WTC11 (cell line): ENCODE results near the gene C19orf47. TPM values are rescaled to one million over a fixed set of nuclear protein-coding genes. Genes with fewer than 3 reads are reported as not detected.

Experiments used
- ATAC-seq: fragments of 200-7000 bp; cut with Tn5 transposase; 2 replicates; pipeline ENCODE4 v1.10.0; 2021; ENCODE audit warnings: mild to moderate bottlenecking, moderate library complexity
- CTCF ChIA-PET: fragments of 300-600 bp; sonication (Branson Sonifier 250); formaldehyde crosslinking; loops from one replicate; lab custom pipeline; 2021; ENCODE audit warnings: antibody characterized with exemption; lab: Charles Lee
- POLR2A ChIA-PET: fragments of 350-600 bp; sonication (Branson Sonifier 250); formaldehyde crosslinking; loops from one replicate; lab custom pipeline; 2021; ENCODE audit warnings: antibody characterized with exemption; lab: Charles Lee
- DNase-seq: peaks from one replicate; pipeline ENCODE4 v3.0.0; 2021; ENCODE audit warnings: low spot score
- H3K27ac Mint-ChIP-seq: 2 replicates; pipeline ENCODE4 v1.8.0; 2021; ENCODE audit warnings: mixed read lengths
- H3K27me3 Mint-ChIP-seq: 2 replicates; pipeline ENCODE4 v1.8.0; 2021; ENCODE audit warnings: low read depth, mild to moderate bottlenecking, moderate library complexity, mixed read lengths
- H3K36me3 Mint-ChIP-seq: 2 replicates; pipeline ENCODE4 v1.8.0; 2021; ENCODE audit warnings: mixed read lengths
- H3K4me1 Mint-ChIP-seq: 2 replicates; pipeline ENCODE4 v1.8.0; 2022; ENCODE audit warnings: mixed read lengths
- H3K4me3 Mint-ChIP-seq: 2 replicates; pipeline ENCODE4 v1.8.0; 2021; ENCODE audit warnings: mild to moderate bottlenecking, moderate library complexity, mixed read lengths
- H3K9me3 Mint-ChIP-seq: 2 replicates; pipeline ENCODE4 v1.8.0; 2021; ENCODE audit warnings: mixed read lengths
- CREB1 ChIP-seq: sonication (generic); formaldehyde crosslinking; IDR thresholded peaks from 2 replicates; pipeline ENCODE4 v1.8.0; 2023; ENCODE audit warnings: mild to moderate bottlenecking, missing genetic modification reagents
- ELF4 ChIP-seq: sonication (generic); formaldehyde crosslinking; IDR thresholded peaks from 2 replicates; pipeline ENCODE4 v1.8.1; 2022; ENCODE audit warnings: low read depth, mild to moderate bottlenecking, moderate library complexity, missing genetic modification reagents
- FOXK1 ChIP-seq: sonication (generic); formaldehyde crosslinking; IDR thresholded peaks from 2 replicates; pipeline ENCODE4 v1.8.0; 2022; ENCODE audit warnings: mild to moderate bottlenecking, moderate library complexity, missing genetic modification reagents
- GTF2I ChIP-seq: fragments of 250-450 bp; sonication (Bioruptor Pico); conservative IDR thresholded peaks from 2 replicates; pipeline ENCODE4 v1.4.0; 2021; ENCODE audit warnings: mild to moderate bottlenecking
- HMGA2 ChIP-seq: fragments of 250-450 bp; sonication (Bioruptor Pico); IDR thresholded peaks from 2 replicates; pipeline ENCODE4 v1.4.0; 2021; ENCODE audit warnings: mild to moderate bottlenecking, moderate library complexity
- JUN ChIP-seq: sonication (generic); formaldehyde crosslinking; IDR thresholded peaks from 2 replicates; pipeline ENCODE4 v1.8.0; 2023; ENCODE audit warnings: mild to moderate bottlenecking, missing genetic modification reagents
- NR2C2 ChIP-seq: sonication (generic); formaldehyde crosslinking; IDR thresholded peaks from 2 replicates; pipeline ENCODE4 v1.8.0; 2022; ENCODE audit warnings: mild to moderate bottlenecking, missing genetic modification reagents
- SOX15 ChIP-seq: fragments of 250-450 bp; sonication (Bioruptor Pico); IDR thresholded peaks from 2 replicates; pipeline ENCODE4 v1.9.0; 2021; ENCODE audit warnings: mild to moderate bottlenecking
- ZNF121 ChIP-seq: sonication (generic); formaldehyde crosslinking; IDR thresholded peaks from 2 replicates; pipeline ENCODE4 v1.8.0; 2023; ENCODE audit warnings: missing genetic modification reagents
- ZNF232 ChIP-seq: sonication (generic); formaldehyde crosslinking; IDR thresholded peaks from 2 replicates; pipeline ENCODE4 v1.8.0; 2022; ENCODE audit warnings: mild to moderate bottlenecking, missing genetic modification reagents
- total RNA-seq: library from RNA; stranded (reverse); gene quantifications from 3 replicates; pipeline ENCODE4 v1.2.3, GENCODE V29; 2021
- TF ChIP-seq, protein P1 (sequence below): sonication (generic); formaldehyde crosslinking; IDR thresholded peaks from 2 replicates; pipeline ENCODE4 v1.8.1; 2022; ENCODE audit warnings: mild to moderate bottlenecking, missing genetic modification reagents, moderate library complexity, borderline replicate concordance
- TF ChIP-seq, protein P2 (sequence below): fragments of 250-450 bp; sonication (Bioruptor Pico); IDR thresholded peaks from 2 replicates; pipeline ENCODE4 v1.8.0; 2021; ENCODE audit warnings: mild to moderate bottlenecking
- TF ChIP-seq, protein P3 (sequence below): sonication (generic); formaldehyde crosslinking; IDR thresholded peaks from 2 replicates; pipeline ENCODE4 v1.8.0; 2022; ENCODE audit warnings: missing genetic modification reagents
- TF ChIP-seq, protein P4 (sequence below): sonication (generic); formaldehyde crosslinking; IDR thresholded peaks from 2 replicates; pipeline ENCODE4 v1.8.1; 2023; ENCODE audit warnings: mild to moderate bottlenecking, missing genetic modification reagents
- TF ChIP-seq, protein P5 (sequence below): sonication (generic); formaldehyde crosslinking; IDR thresholded peaks from 2 replicates; pipeline ENCODE4 v1.8.0; 2022; ENCODE audit warnings: mild to moderate bottlenecking, missing genetic modification reagents
- TF ChIP-seq, protein P6 (sequence below): sonication (generic); formaldehyde crosslinking; IDR thresholded peaks from 2 replicates; pipeline ENCODE4 v1.8.1; 2023; ENCODE audit warnings: mild to moderate bottlenecking, missing genetic modification reagents
- TF ChIP-seq, protein P7 (sequence below): sonication (generic); formaldehyde crosslinking; IDR thresholded peaks from 2 replicates; pipeline ENCODE4 v1.8.0; 2023; ENCODE audit warnings: mild to moderate bottlenecking, missing genetic modification reagents
- TF ChIP-seq, protein P8 (sequence below): sonication (generic); formaldehyde crosslinking; conservative IDR thresholded peaks from 2 replicates; pipeline ENCODE4 v1.8.1; 2022; ENCODE audit warnings: mild to moderate bottlenecking, missing genetic modification reagents
- TF ChIP-seq, protein P9 (sequence below): fragments of 250-450 bp; sonication (Bioruptor Pico); conservative IDR thresholded peaks from 2 replicates; pipeline ENCODE4 v1.9.0; 2021; ENCODE audit warnings: mild to moderate bottlenecking
- TF ChIP-seq, protein P10 (sequence below): sonication (generic); formaldehyde crosslinking; IDR thresholded peaks from 2 replicates; pipeline ENCODE4 v1.8.1; 2023; ENCODE audit warnings: mild to moderate bottlenecking, missing genetic modification reagents, moderate library complexity

Gene C19orf47
- total RNA-seq, 1 experiment from 2014 or later = 15.6 TPM

DNA sequence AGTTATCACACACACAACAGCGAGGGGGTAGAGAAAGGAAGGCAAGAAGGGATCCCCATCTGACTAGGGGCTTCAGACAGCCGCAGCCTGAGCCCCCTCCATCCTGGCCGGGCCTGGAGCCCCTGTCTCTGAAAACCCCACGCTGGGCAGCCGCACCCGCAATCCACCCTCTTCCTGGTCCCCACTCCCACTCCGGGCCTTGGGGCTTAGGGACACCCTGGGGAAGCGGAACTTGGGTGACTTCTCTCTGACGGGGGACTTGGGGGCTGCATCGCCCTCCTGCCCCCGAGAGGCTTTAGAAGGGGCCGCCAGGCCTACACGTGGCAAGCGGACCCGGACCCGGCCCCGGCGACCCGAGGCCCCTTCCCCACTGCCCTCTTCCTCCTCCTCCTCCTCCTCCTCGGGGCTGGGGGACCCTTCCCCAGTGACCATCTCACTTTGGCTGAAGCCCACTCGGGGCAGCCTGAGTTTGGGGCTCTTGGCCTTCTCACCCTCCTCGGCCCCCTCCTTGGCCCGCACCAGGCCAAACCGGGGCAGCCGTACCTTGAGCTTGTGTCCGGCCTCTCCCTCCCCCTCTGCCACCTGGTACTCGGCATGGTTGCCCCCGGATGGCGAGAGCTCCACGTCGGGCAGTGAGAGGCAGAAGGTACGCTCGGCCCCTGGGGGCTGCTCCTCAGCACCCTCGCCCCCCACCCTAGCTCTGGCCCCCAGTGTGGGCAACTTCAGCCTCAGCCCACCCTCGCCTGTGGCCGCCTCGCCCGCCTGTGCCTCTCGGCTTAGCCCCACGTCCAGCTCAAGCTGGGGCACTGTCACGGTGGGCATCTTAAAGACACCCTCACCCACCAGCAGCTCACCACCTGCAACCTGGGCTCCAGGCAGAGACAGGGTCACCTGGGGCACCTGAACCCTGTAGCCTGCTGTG, 46.0 kb upstream of the C19orf47 start:
- no peak for ATAC-seq
- H3K27me3 Mint-ChIP-seq = peaks cover 22% of the 10 kb centered on the region
- POLR2A ChIA-PET = interaction anchor here (0.6 kb wide), 1 partner anchor 40 kb away, joined by 4 read pairs; no protein-coding TSS in a partner anchor
- H3K4me3 Mint-ChIP-seq = no peak overlapping the region
- no peak for DNase-seq
- TF ChIP-seq, protein P1, sequence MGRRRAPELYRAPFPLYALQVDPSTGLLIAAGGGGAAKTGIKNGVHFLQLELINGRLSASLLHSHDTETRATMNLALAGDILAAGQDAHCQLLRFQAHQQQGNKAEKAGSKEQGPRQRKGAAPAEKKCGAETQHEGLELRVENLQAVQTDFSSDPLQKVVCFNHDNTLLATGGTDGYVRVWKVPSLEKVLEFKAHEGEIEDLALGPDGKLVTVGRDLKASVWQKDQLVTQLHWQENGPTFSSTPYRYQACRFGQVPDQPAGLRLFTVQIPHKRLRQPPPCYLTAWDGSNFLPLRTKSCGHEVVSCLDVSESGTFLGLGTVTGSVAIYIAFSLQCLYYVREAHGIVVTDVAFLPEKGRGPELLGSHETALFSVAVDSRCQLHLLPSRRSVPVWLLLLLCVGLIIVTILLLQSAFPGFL (CRISPR knock-in tag) = no peak
- TF ChIP-seq, protein P2, sequence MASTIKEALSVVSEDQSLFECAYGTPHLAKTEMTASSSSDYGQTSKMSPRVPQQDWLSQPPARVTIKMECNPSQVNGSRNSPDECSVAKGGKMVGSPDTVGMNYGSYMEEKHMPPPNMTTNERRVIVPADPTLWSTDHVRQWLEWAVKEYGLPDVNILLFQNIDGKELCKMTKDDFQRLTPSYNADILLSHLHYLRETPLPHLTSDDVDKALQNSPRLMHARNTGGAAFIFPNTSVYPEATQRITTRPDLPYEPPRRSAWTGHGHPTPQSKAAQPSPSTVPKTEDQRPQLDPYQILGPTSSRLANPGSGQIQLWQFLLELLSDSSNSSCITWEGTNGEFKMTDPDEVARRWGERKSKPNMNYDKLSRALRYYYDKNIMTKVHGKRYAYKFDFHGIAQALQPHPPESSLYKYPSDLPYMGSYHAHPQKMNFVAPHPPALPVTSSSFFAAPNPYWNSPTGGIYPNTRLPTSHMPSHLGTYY (CRISPR knock-in tag) = no peak
- TF ChIP-seq, protein P3, sequence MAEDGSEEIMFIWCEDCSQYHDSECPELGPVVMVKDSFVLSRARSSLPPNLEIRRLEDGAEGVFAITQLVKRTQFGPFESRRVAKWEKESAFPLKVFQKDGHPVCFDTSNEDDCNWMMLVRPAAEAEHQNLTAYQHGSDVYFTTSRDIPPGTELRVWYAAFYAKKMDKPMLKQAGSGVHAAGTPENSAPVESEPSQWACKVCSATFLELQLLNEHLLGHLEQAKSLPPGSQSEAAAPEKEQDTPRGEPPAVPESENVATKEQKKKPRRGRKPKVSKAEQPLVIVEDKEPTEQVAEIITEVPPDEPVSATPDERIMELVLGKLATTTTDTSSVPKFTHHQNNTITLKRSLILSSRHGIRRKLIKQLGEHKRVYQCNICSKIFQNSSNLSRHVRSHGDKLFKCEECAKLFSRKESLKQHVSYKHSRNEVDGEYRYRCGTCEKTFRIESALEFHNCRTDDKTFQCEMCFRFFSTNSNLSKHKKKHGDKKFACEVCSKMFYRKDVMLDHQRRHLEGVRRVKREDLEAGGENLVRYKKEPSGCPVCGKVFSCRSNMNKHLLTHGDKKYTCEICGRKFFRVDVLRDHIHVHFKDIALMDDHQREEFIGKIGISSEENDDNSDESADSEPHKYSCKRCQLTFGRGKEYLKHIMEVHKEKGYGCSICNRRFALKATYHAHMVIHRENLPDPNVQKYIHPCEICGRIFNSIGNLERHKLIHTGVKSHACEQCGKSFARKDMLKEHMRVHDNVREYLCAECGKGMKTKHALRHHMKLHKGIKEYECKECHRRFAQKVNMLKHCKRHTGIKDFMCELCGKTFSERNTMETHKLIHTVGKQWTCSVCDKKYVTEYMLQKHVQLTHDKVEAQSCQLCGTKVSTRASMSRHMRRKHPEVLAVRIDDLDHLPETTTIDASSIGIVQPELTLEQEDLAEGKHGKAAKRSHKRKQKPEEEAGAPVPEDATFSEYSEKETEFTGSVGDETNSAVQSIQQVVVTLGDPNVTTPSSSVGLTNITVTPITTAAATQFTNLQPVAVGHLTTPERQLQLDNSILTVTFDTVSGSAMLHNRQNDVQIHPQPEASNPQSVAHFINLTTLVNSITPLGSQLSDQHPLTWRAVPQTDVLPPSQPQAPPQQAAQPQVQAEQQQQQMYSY (CRISPR knock-in tag) = no peak
- TF ChIP-seq JUN (CRISPR knock-in tag) = no peak
- TF ChIP-seq, protein P4, sequence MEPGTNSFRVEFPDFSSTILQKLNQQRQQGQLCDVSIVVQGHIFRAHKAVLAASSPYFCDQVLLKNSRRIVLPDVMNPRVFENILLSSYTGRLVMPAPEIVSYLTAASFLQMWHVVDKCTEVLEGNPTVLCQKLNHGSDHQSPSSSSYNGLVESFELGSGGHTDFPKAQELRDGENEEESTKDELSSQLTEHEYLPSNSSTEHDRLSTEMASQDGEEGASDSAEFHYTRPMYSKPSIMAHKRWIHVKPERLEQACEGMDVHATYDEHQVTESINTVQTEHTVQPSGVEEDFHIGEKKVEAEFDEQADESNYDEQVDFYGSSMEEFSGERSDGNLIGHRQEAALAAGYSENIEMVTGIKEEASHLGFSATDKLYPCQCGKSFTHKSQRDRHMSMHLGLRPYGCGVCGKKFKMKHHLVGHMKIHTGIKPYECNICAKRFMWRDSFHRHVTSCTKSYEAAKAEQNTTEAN (CRISPR knock-in tag) = no peak
- no peak for TF ChIP-seq GTF2I (CRISPR knock-in tag)
- no peak for TF ChIP-seq HMGA2 (CRISPR knock-in tag)
- TF ChIP-seq, protein P5, sequence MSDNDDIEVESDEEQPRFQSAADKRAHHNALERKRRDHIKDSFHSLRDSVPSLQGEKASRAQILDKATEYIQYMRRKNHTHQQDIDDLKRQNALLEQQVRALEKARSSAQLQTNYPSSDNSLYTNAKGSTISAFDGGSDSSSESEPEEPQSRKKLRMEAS (CRISPR knock-in tag) = no peak
- TF ChIP-seq NR2C2 (CRISPR knock-in tag) = no peak
- TF ChIP-seq, protein P6, sequence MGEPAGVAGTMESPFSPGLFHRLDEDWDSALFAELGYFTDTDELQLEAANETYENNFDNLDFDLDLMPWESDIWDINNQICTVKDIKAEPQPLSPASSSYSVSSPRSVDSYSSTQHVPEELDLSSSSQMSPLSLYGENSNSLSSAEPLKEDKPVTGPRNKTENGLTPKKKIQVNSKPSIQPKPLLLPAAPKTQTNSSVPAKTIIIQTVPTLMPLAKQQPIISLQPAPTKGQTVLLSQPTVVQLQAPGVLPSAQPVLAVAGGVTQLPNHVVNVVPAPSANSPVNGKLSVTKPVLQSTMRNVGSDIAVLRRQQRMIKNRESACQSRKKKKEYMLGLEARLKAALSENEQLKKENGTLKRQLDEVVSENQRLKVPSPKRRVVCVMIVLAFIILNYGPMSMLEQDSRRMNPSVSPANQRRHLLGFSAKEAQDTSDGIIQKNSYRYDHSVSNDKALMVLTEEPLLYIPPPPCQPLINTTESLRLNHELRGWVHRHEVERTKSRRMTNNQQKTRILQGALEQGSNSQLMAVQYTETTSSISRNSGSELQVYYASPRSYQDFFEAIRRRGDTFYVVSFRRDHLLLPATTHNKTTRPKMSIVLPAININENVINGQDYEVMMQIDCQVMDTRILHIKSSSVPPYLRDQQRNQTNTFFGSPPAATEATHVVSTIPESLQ = no peak
- no peak for TF ChIP-seq ZNF232
- no peak for TF ChIP-seq ELF4 (CRISPR knock-in tag)
- TF ChIP-seq, protein P7, sequence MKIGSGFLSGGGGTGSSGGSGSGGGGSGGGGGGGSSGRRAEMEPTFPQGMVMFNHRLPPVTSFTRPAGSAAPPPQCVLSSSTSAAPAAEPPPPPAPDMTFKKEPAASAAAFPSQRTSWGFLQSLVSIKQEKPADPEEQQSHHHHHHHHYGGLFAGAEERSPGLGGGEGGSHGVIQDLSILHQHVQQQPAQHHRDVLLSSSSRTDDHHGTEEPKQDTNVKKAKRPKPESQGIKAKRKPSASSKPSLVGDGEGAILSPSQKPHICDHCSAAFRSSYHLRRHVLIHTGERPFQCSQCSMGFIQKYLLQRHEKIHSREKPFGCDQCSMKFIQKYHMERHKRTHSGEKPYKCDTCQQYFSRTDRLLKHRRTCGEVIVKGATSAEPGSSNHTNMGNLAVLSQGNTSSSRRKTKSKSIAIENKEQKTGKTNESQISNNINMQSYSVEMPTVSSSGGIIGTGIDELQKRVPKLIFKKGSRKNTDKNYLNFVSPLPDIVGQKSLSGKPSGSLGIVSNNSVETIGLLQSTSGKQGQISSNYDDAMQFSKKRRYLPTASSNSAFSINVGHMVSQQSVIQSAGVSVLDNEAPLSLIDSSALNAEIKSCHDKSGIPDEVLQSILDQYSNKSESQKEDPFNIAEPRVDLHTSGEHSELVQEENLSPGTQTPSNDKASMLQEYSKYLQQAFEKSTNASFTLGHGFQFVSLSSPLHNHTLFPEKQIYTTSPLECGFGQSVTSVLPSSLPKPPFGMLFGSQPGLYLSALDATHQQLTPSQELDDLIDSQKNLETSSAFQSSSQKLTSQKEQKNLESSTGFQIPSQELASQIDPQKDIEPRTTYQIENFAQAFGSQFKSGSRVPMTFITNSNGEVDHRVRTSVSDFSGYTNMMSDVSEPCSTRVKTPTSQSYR = no peak
- TF ChIP-seq ZNF121 (CRISPR knock-in tag) = no peak
- TF ChIP-seq, protein P8, sequence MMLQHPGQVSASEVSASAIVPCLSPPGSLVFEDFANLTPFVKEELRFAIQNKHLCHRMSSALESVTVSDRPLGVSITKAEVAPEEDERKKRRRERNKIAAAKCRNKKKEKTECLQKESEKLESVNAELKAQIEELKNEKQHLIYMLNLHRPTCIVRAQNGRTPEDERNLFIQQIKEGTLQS (CRISPR knock-in tag) = no peak
- TF ChIP-seq CREB1 (CRISPR knock-in tag) = no peak
- no peak for TF ChIP-seq FOXK1 (CRISPR knock-in tag)
- TF ChIP-seq, protein P9, sequence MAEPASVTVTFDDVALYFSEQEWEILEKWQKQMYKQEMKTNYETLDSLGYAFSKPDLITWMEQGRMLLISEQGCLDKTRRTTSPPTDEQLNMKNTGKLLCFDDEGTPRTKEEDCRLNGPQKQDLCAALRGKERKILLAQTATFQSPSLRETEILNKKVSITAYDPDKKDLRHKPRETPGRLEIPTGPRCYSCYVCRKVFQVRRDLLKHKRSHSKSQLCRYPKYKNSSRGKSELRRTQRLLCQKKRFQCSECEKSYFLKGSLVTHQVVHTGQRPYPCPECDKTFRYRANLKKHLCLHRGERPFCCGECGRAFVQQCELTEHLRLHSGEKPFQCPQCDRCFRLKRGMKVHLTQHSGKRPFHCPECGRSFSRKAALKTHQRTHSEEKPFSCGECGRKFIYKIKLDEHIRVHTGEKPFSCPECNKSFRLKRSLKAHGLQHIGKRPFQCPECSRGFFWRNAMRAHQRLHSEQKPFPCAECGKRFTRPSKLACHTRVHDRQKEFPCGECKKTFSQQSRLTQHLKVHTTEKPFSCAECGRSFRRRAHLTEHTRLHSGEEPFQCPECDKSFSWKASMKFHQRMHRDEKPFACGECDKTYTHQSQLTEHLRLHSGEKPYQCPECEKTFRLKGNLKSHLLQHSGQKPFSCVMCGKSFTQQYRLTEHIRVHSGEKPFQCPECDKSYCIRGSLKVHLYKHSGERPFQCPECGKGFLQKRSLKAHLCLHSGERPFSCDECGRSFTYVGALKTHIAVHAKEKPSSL = no peak
- TF ChIP-seq, protein P10, sequence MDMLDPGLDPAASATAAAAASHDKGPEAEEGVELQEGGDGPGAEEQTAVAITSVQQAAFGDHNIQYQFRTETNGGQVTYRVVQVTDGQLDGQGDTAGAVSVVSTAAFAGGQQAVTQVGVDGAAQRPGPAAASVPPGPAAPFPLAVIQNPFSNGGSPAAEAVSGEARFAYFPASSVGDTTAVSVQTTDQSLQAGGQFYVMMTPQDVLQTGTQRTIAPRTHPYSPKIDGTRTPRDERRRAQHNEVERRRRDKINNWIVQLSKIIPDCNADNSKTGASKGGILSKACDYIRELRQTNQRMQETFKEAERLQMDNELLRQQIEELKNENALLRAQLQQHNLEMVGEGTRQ (CRISPR knock-in tag) = no peak
- TF ChIP-seq SOX15 = no peak
- TF ChIP-seq, all 79 proteins: peak for 0
- no peaks in the 10 kb centered on the region for H3K36me3 Mint-ChIP-seq
- H3K9me3 Mint-ChIP-seq = no peaks in the 10 kb centered on the region
- no peak overlapping the region for H3K27ac Mint-ChIP-seq
- CTCF ChIA-PET = interaction anchor here (0.7 to 1.8 kb wide), 3 partner anchors 26 to 129 kb away, joined by 3 to 5 read pairs (median 5); no protein-coding TSS in a partner anchor
- H3K4me1 Mint-ChIP-seq = peaks cover 7% of the 10 kb centered on the region
